ENCODE results near the gene EYA2.

EYA2 gene, protein sequence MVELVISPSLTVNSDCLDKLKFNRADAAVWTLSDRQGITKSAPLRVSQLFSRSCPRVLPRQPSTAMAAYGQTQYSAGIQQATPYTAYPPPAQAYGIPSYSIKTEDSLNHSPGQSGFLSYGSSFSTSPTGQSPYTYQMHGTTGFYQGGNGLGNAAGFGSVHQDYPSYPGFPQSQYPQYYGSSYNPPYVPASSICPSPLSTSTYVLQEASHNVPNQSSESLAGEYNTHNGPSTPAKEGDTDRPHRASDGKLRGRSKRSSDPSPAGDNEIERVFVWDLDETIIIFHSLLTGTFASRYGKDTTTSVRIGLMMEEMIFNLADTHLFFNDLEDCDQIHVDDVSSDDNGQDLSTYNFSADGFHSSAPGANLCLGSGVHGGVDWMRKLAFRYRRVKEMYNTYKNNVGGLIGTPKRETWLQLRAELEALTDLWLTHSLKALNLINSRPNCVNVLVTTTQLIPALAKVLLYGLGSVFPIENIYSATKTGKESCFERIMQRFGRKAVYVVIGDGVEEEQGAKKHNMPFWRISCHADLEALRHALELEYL

GRCh38 chr20:46894579-46894958 is at the start of gene EYA2:
TSS of gene EYA2 (plus strand) at chr20:46894843. CDS start at chr20:46990011, 95,168 bp downstream.
- TF ChIP-seq CTCF (IDR thresholded peaks at IDR 0.05), result no peak
- no peak for DNase-seq
- intact Hi-C loops (cut with DNase I; ENCODE audit: low total_unique reads), result no loop called here
- H3K9me3 ChIP-seq, result peaks cover 0 to 11% (median 6%) of the 10 kb centered on the region in 3 donors
- no peaks in the 10 kb centered on the region for H3K36me3 ChIP-seq
- H3K27ac ChIP-seq, result no peak within 1 kb of the TSS
- H3K4me1 ChIP-seq, result peaks cover 0 to 12% (median 4%) of the 10 kb centered on the region in 4 donors
- peaks cover 0 to 51% of the 10 kb centered on the region in 2 donors for H3K27me3 ChIP-seq
- peak within 1 kb of the TSS; percentile 38 to 50 for H3K4me3 ChIP-seq

DNA sequence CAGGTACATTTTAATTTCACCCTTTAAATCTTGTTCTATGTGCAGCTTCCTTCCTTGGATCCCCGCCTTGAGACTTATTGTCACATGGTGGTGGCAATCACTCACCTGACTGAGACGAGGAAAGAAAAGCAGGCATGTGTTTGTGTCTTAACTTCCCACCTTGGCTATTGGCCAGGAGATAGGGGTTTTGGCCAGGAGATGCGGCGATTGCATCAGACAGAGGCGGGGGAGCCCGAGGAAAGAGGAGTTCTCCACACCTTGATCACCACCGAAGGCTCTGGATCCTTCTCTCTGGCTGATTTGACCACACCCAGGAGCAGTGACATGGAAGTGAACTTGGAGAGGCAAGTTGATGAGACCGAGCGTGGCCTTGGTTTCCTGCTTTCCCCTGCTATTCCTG is 49.7 kb upstream of the EYA2 start:
- no peak for DNase-seq
- H3K9me3 ChIP-seq, result no peaks in the 10 kb centered on the region
- no peak overlapping the region for H3K27ac ChIP-seq
- no peaks in the 10 kb centered on the region for H3K4me1 ChIP-seq
- peaks cover 0 to 13% of the 10 kb centered on the region in 2 donors for H3K27me3 ChIP-seq
- intact Hi-C loops (cut with DNase I; ENCODE audit: low total_unique reads), result no loop called here
- H3K36me3 ChIP-seq, result no peaks in the 10 kb centered on the region
- TF ChIP-seq CTCF (IDR thresholded peaks at IDR 0.05), result no peak
- no peak overlapping the region for H3K4me3 ChIP-seq

DNA sequence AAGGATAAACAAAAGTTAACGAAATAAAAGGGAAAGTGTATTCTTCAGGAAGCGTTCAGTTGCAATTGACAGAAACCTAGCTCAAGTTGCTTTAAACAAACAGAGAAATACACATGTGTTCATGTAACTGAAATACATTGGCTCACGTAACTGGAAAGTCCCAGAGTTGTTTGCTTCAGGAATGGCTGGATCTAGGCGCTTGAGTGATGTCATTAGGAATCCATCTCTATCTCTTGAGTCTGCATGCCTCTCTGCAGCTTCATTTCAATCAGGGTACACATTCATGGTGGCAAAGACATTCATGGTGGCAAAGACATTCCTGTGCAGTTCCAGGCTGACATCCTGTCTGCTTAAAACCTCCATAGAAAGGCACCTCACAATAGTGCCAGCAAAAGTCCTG is 45.4 kb upstream of the EYA2 start:
- Histone ChIP-seq H3K4me1 (no peaks in the 10 kb centered on the region), H3K4me3 (no peak overlapping the region), H3K27me3 (peaks cover 0 to 30% of the 10 kb centered on the region in 2 donors), H3K9me3 (no peaks in the 10 kb centered on the region), H3K36me3 (no peaks in the 10 kb centered on the region), H3K27ac (no peak overlapping the region)
- intact Hi-C loops (cut with DNase I; ENCODE audit: low total_unique reads), result no loop called here
- DNase-seq, result no peak
- no peak for TF ChIP-seq CTCF (IDR thresholded peaks at IDR 0.05)

DNA sequence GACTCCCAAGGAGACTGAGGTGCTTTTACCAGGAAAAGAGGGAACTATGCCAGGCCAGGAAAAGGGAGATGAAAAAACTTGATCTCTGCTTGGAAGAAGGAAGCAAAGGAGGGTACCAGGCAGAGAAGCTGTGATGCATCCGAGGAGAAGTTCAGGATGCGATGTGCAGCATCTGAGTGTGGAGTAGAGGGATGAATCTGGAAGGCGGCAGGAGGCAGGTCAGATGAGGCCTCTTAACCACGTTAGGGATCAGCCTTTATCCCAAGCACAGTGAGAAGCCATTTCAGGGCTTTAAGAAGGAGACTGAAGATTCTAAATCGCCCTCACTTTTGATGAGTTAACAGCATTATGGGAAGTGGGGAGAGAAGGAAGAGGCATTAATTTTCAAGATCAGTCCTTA is 44.9 kb upstream of the EYA2 start:
- H3K27me3 ChIP-seq, result peaks cover 0 to 30% of the 10 kb centered on the region in 2 donors
- DNase-seq, result no peak
- intact Hi-C loops (cut with DNase I; ENCODE audit: low total_unique reads), result no loop called here
- TF ChIP-seq CTCF (IDR thresholded peaks at IDR 0.05), result no peak
- no peak overlapping the region for H3K4me3 ChIP-seq
- H3K36me3 ChIP-seq, result no peaks in the 10 kb centered on the region
- H3K4me1 ChIP-seq, result no peaks in the 10 kb centered on the region
- no peak overlapping the region for H3K27ac ChIP-seq
- H3K9me3 ChIP-seq, result no peaks in the 10 kb centered on the region

GRCh38 chr20:46850416-46850815 is 44.2 kb upstream of the EYA2 start:
- H3K27me3 ChIP-seq, result peaks cover 0 to 30% of the 10 kb centered on the region in 2 donors
- intact Hi-C loops (cut with DNase I; ENCODE audit: low total_unique reads), result no loop called here
- no peak for TF ChIP-seq CTCF (IDR thresholded peaks at IDR 0.05)
- H3K4me1 ChIP-seq, result no peaks in the 10 kb centered on the region
- no peak overlapping the region for H3K27ac ChIP-seq
- H3K36me3 ChIP-seq, result no peaks in the 10 kb centered on the region
- H3K9me3 ChIP-seq, result no peaks in the 10 kb centered on the region
- DNase-seq, result no peak
- no peak overlapping the region for H3K4me3 ChIP-seq

All from tibial artery (tissue), 4 donors.